Gastrocnemius medialis (tissue), 4 donors: ENCODE data around the gene FKBP5. TPM values are rescaled to one million over a fixed set of nuclear protein-coding genes. Genes with fewer than 3 reads are reported as not detected.

Experiments
- ATAC-seq, 2 donors: fragments of 150-250 bp; one replicate each; pipeline ENCODE4 v1.9.1; 2016
- DNase-seq, 2 donors: peaks; one replicate each; pipeline ENCODE4 v3.0.0-alpha.2; 2019
- H3K27ac ChIP-seq, 4 donors: fragments of 200-600 bp; sonication (generic); 1 replicate in 1 of 4; 2 replicates in 3 of 4; pipeline ENCODE4 v1.5.1; 2016 to 2018; ENCODE audit warnings: mild to moderate bottlenecking in 2 of 4, moderate library complexity in 1 of 4
- H3K27me3 ChIP-seq, 3 donors: fragments of 200-600 bp; sonication (generic) in 2 of 3; 1 replicate in 1 of 3; 2 replicates in 2 of 3; pipeline versions ENCODE4 v1.5.1 to v1.6.0; 2016 to 2019; ENCODE audit warnings: mild to moderate bottlenecking in 1 of 3, moderate library complexity in 1 of 3
- H3K36me3 ChIP-seq, 2 donors: fragments of 200-600 bp; sonication (generic) in 1 of 2; one replicate each; pipeline ENCODE4 v1.5.1; 2017 to 2018
- H3K4me1 ChIP-seq, 2 donors: fragments of 200-600 bp; sonication (generic) in 1 of 2; one replicate each; pipeline ENCODE4 v1.5.1; 2016 to 2017; ENCODE audit warnings: mild to moderate bottlenecking in 2 of 2
- H3K4me3 ChIP-seq, 4 donors: fragments of 200-600 bp; sonication (generic) in 3 of 4; 1 replicate in 1 of 4; 2 replicates in 3 of 4; pipeline ENCODE4 v1.5.1; 2016 to 2019; ENCODE audit warnings: mild to moderate bottlenecking in 2 of 4
- H3K9me3 ChIP-seq, 3 donors: fragments of 200-600 bp; sonication (generic) in 2 of 3; 1 replicate in 1 of 3; 2 replicates in 2 of 3; pipeline ENCODE4 v1.5.1; 2016 to 2019
- CTCF ChIP-seq, 5 experiments: fragments of 450-650 bp in 3 of 5; fragments of 200-600 bp in 2 of 5; sonication (generic) in 2 of 5; IDR thresholded peaks in 4 of 5; conservative IDR thresholded peaks in 1 of 5; 1 replicate in 4 of 5; 2 replicates in 1 of 5; pipeline ENCODE4 v1.5.1; 2016 to 2019; ENCODE audit warnings: antibody characterized with exemption in 5 of 5, mild to moderate bottlenecking in 3 of 5, moderate library complexity in 3 of 5
- POLR2A ChIP-seq, 2 donors: fragments of 450-650 bp; IDR thresholded peaks; one replicate each; pipeline ENCODE4 v1.6.1; 2017; ENCODE audit warnings: antibody characterized with exemption in 2 of 2, mild to moderate bottlenecking in 2 of 2, moderate library complexity in 2 of 2
- in situ Hi-C, 4 donors: fragments of 200-750 bp; cut with MboI; loops; one replicate each; pipeline versions ENCODE4 v1.15.0 to v1.8.0; 2017; ENCODE audit warnings: low sequenced_read_pairs in 4 of 4
- intact Hi-C: fragments of 100-400 bp; cut with DNase I; formaldehyde crosslinking; loops from one replicate; pipeline ENCODE4 v1.15.1; 2023; ENCODE audit warnings: low total_unique reads
- total RNA-seq, 4 donors: library from RNA; depleted of rRNA; stranded (reverse); fragments of >200 nt; gene quantifications; one replicate each; pipeline versions ENCODE4 v1.1.0 to v1.2.3, GENCODE V29; 2016

FKBP5 gene
- total RNA-seq, 4 donors from 2014 or later: 665 to 1,753 (median 1,205) TPM

GRCh38 chr6:35626401-35626800, 62.3 kb downstream of the FKBP5 start:
- Histone ChIP-seq H3K36me3 (peaks cover 0 to 96% of the 10 kb centered on the region in 2 donors), H3K4me3 (no peak overlapping the region), H3K27ac (peak overlapping the region in 3 of 4 donors; percentile 12 to 51 (median 34)), H3K4me1 (peaks cover 12 to 22% of the 10 kb centered on the region in 2 donors), H3K27me3 (no peaks in the 10 kb centered on the region), H3K9me3 (no peaks in the 10 kb centered on the region)
- ATAC-seq: no peak
- no peak for TF ChIP-seq POLR2A (IDR thresholded peaks at IDR 0.05)
- TF ChIP-seq CTCF (IDR thresholded peaks at IDR 0.05 in 4 of 5, conservative IDR thresholded peaks at IDR 0.05 in 1 of 5): no peak
- no peak for DNase-seq
- in situ Hi-C loops: loop anchor here in 2 of 4 donors (10.0 kb wide), 2 partner anchors 48 to 52 kb away; no protein-coding TSS in a partner anchor
- intact Hi-C loops: no loop called here

- Histone ChIP-seq H3K27me3 (no peaks in the 10 kb centered on the region), H3K27ac (peak overlapping the region; percentile 51 to 99 (median 55)), H3K4me1 (peaks cover 17 to 28% of the 10 kb centered on the region in 2 donors), H3K9me3 (no peaks in the 10 kb centered on the region), H3K4me3 (no peak overlapping the region), H3K36me3 (peaks cover 0 to 96% of the 10 kb centered on the region in 2 donors)
- DNase-seq: no peak
- TF ChIP-seq CTCF (IDR thresholded peaks at IDR 0.05 in 4 of 5, conservative IDR thresholded peaks at IDR 0.05 in 1 of 5) (peak in 1 of 5 experiments; percentile 15), POLR2A (IDR thresholded peaks at IDR 0.05) (no peak)
- intact Hi-C loops (loop anchor here (5.0 kb wide), 1 partner anchor 42 kb away; no protein-coding TSS in a partner anchor), in situ Hi-C loops (loop anchor here in 2 of 4 donors (10.0 kb wide), 2 partner anchors 50 kb away; no protein-coding TSS in a partner anchor)
- no peak for ATAC-seq
These were observed 64.2 kb downstream of the FKBP5 start for GRCh38 chr6:35624341-35625070.

- TF ChIP-seq CTCF (IDR thresholded peaks at IDR 0.05 in 4 of 5, conservative IDR thresholded peaks at IDR 0.05 in 1 of 5): no peak
- TF ChIP-seq POLR2A (IDR thresholded peaks at IDR 0.05): no peak
- intact Hi-C loops: loop anchor here (5.0 kb wide), 1 partner anchor 40 kb away; no protein-coding TSS in a partner anchor
- H3K27ac ChIP-seq: peak overlapping the region; percentile 59 to 99 (median 76)
- peaks cover 3 to 96% of the 10 kb centered on the region in 2 donors for H3K36me3 ChIP-seq
- H3K4me3 ChIP-seq: no peak overlapping the region
- ATAC-seq (no peak), DNase-seq (no peak)
- H3K9me3 ChIP-seq: no peaks in the 10 kb centered on the region
- H3K4me1 ChIP-seq: peaks cover 15 to 50% of the 10 kb centered on the region in 2 donors
- H3K27me3 ChIP-seq: no peaks in the 10 kb centered on the region
- in situ Hi-C loops: loop anchor here in 2 of 4 donors (10.0 kb wide), 2 partner anchors 47 to 53 kb away; no protein-coding TSS in a partner anchor
These were observed 66.4 kb downstream of the FKBP5 start for GRCh38 chr6:35622283-35622682.

GRCh38 chr6:35620706-35621105, 68.0 kb downstream of the FKBP5 start:
- no peaks in the 10 kb centered on the region for H3K9me3 ChIP-seq
- no peak for TF ChIP-seq CTCF (IDR thresholded peaks at IDR 0.05 in 4 of 5, conservative IDR thresholded peaks at IDR 0.05 in 1 of 5)
- TF ChIP-seq POLR2A (IDR thresholded peaks at IDR 0.05): no peak
- no peaks in the 10 kb centered on the region for H3K27me3 ChIP-seq
- peaks cover 12 to 62% of the 10 kb centered on the region in 2 donors for H3K4me1 ChIP-seq
- intact Hi-C loops: loop anchor here (5.0 kb wide), 1 partner anchor 38 kb away; no protein-coding TSS in a partner anchor
- peak overlapping the region; percentile 59 to 99 (median 76) for H3K27ac ChIP-seq
- DNase-seq (no peak), ATAC-seq (no peak)
- peaks cover 3 to 94% of the 10 kb centered on the region in 2 donors for H3K36me3 ChIP-seq
- H3K4me3 ChIP-seq: no peak overlapping the region
- in situ Hi-C loops: loop anchor here in 2 of 4 donors (10.0 kb wide), 2 partner anchors 46 to 54 kb away; no protein-coding TSS in a partner anchor
